ENCODE data around the gene TMTC2.

The TMTC2 gene

GRCh38 chr12:83089575-83089974 is 402.9 kb downstream of the TMTC2 start:
- no peak for DNase-seq (ENCODE audit: low read depth)
- no peak overlapping the region for H3K4me3 ChIP-seq (ENCODE audit: low read length)
- TF ChIP-seq CTCF (conservative IDR thresholded peaks at IDR 0.05; ENCODE audit: low read length), result no peak

GRCh38 chr12:83092129-83092528 is 405.4 kb downstream of the TMTC2 start:
- no peak for TF ChIP-seq CTCF (conservative IDR thresholded peaks at IDR 0.05; ENCODE audit: low read length)
- DNase-seq (ENCODE audit: low read depth), result no peak
- no peak overlapping the region for H3K4me3 ChIP-seq (ENCODE audit: low read length)

- TF ChIP-seq CTCF (conservative IDR thresholded peaks at IDR 0.05; ENCODE audit: low read length), result no peak
- H3K4me3 ChIP-seq (ENCODE audit: low read length), result no peak overlapping the region
- no peak for DNase-seq (ENCODE audit: low read depth)
Observed at GRCh38 chr12:83092606-83093005, 405.9 kb downstream of the TMTC2 start.

- no peak for TF ChIP-seq CTCF (conservative IDR thresholded peaks at IDR 0.05; ENCODE audit: low read length)
- no peak overlapping the region for H3K4me3 ChIP-seq (ENCODE audit: low read length)
- no peak for DNase-seq (ENCODE audit: low read depth)
Observed at GRCh38 chr12:83093426-83093825, 406.7 kb downstream of the TMTC2 start.

GRCh38 chr12:83097643-83098342 is 411.1 kb downstream of the TMTC2 start:
- no peak for TF ChIP-seq CTCF (conservative IDR thresholded peaks at IDR 0.05; ENCODE audit: low read length)
- H3K4me3 ChIP-seq (ENCODE audit: low read length), result no peak overlapping the region
- DNase-seq (ENCODE audit: low read depth), result no peak

- no peak for DNase-seq (ENCODE audit: low read depth)
- TF ChIP-seq CTCF (conservative IDR thresholded peaks at IDR 0.05; ENCODE audit: low read length), result no peak
- no peak overlapping the region for H3K4me3 ChIP-seq (ENCODE audit: low read length)
Observed at GRCh38 chr12:83099436-83099835, 412.7 kb downstream of the TMTC2 start.

- no peak for TF ChIP-seq CTCF (conservative IDR thresholded peaks at IDR 0.05; ENCODE audit: low read length)
- DNase-seq (ENCODE audit: low read depth), result no peak
- H3K4me3 ChIP-seq (ENCODE audit: low read length), result no peak overlapping the region
Observed at GRCh38 chr12:83102499-83102898, 415.8 kb downstream of the TMTC2 start.
